ENCODE results near the gene PCDHGA8.

PCDHGA8 gene

DNA sequence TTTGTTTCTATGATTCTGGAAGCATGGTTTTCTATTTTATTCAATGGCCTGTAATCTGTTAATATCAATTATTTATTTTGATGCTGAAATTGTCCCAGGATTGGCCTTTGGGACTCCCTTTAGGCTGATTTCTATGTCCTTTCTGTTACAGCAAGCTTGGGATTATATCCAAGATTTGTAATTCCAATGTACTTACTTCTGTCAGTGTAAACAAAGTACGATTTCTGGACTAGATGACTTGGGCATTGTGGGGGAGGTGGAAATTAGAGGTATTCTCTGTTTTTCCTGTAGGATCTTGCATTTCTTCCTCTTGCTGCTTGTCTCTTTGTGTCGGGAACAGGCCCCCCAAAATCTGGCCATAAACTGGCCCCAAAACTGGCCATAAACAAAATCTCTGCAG lies 41.6 kb downstream of the PCDHGA8 start:
- DNase-seq (ENCODE audit: low read depth), result no peak

DNA sequence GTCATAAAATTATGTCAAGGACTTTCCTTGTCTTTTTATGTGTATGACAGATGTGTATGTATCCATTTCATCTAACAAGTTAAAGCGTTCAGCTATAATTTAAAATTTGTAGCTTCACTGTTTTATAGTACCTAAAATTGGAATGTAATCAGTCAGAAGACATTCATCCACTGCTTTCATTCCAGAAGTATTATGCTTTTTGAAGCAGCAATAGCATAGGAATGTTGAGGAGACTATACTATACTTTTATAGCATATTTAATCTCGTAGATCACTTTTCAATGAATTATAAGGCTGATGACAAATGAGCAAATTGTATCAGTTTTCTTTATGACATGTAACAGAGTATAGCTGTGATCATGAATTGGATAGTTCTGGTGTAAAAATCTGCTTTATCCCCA lies 44.8 kb downstream of the PCDHGA8 start:
- DNase-seq (ENCODE audit: low read depth), result no peak

DNA sequence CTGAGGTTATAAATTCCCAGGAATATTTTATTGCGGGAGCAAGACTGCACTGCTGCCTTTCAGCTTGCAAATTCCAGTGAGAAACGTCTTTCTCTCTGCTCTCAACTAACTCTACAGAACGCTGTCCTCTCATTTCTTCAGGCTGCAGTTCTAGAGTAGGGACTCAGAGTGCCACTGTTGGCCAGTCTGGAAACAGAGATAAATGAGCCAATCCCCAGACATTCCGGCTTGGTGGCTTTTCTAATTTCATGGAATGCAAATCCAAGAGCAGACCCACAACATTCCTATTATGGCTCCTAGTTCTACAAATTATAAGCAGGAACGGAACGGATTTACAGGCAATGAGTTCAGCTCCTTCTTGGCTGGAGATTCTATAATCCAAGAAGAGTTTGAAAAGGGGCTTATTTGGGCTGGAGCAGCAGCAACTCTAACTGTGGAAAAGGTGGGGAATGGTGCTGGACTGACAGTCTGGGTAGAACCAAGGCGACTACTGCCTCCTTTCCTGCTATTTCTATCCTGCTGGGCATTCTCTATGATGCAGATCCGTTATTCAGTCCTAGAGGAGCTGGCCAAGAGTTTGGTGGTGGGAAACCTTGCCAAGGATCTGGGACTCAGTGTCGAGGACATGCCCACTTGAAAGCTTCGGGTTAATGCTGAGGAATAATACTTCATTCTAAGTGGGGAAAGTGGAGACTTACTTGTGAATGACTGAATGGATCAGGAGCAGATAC lies 47.1 kb downstream of the PCDHGA8 start:
- no peak for DNase-seq (ENCODE audit: low read depth)

DNA sequence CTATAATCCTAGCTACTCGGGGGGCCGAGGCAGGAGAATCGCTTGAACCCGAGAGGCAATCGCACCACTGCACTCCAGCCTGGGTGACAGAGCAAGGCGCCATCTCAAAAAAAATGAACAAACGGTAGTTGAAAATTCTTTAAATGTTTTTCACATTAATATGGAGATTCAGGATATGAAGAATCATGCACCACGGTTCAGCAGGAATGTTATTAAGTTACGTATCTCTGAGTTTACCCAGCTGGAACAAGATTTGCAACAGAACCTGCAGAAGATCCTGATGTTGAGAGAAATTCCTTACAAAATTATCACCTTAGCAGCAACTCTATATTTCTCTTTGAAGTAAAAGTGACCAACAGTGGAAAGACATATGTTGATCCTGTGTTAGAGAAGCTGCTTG lies 47.9 kb downstream of the PCDHGA8 start:
- no peak for DNase-seq (ENCODE audit: low read depth)

DNA sequence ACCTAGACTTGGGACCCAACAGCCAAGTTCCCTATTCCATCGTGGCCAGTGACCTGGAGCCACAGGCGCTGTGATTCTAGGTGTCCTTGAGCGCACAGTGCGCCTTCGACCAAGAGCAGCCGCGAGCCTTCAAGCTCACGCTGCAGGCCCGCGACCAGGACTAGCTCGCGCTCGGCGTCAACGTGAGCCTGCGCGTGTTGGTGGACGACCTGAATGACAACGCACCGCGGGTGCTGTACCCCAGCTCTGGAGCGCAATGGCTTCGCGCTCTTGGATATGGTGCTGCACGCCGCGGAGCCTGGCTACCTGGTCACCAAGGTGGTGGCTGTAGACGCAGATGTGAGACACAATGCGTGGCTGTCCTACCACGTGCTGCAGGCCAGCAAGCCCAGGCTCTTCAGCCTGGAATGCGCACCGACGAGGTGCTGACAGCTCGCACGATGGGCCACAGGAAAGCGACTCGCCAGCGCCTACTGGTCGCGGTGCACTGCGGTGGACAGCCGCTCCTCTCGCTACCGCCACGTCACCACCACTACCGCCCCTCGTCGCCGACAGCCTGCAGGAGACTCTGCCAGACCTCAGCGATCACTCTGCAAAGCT lies 49.2 kb downstream of the PCDHGA8 start:
- DNase-seq (ENCODE audit: low read depth), result no peak

All from fibroblast of the conjunctiva (primary cell).